Measurements from ENCODE around the gene C17orf113. TPM values are rescaled to one million over a fixed set of nuclear protein-coding genes. Genes with fewer than 3 reads are reported as not detected.

Gene C17orf113
- total and polyA plus RNA-seq, 2 of the 13 experiments (the other 11 are each of a cell fraction or from before 2014, with no cell fraction given), result 0.87 to 1.1 TPM

GRCh38 chr17:42087042-42087701 lies 36.8 kb upstream of the C17orf113 start (continued):
- TF ChIP-seq ZBTB26 (CRISPR knock-in tag; IDR thresholded peaks at IDR 0.05; ENCODE audit: borderline replicate concordance) (no peak), ZNF318 (CRISPR knock-in tag; IDR thresholded peaks at IDR 0.05) (no peak), TFAP4 (IDR thresholded peaks at IDR 0.05; ENCODE audit: borderline replicate concordance, low read depth) (peak; percentile 21; the same call in 1 of the 2 replicates), FOXA3 (CRISPR knock-in tag; IDR thresholded peaks at IDR 0.05) (0 out of 2 replicates have a peak, but pooled peaks have one; percentile 13), THAP7 (CRISPR knock-in tag; IDR thresholded peaks at IDR 0.05) (no peak), NFE2L1 (CRISPR knock-in tag; IDR thresholded peaks at IDR 0.05; ENCODE audit: borderline replicate concordance) (no peak), HOXA9 (CRISPR knock-in tag; IDR thresholded peaks at IDR 0.05; ENCODE audit: borderline replicate concordance) (0 out of 2 replicates have a peak, but pooled peaks have one; percentile 41), PHB2 (IDR thresholded peaks at IDR 0.05; ENCODE audit: partially characterized antibody) (no peak), ZBTB25 (CRISPR knock-in tag; IDR thresholded peaks at IDR 0.05) (0 out of 2 replicates have a peak, but pooled peaks have one; percentile 7), SP140L (CRISPR knock-in tag; IDR thresholded peaks at IDR 0.05; ENCODE audit: borderline replicate concordance) (0 out of 2 replicates have a peak, but pooled peaks have one; percentile 5), ZFX (CRISPR knock-in tag; IDR thresholded peaks at IDR 0.05; ENCODE audit: low read depth) (0 out of 2 replicates have a peak, but pooled peaks have one; percentile 8), XRCC5 (optimal IDR thresholded peaks at IDR 0.05; ENCODE audit: low read length) (peak; percentile 46)

All from HepG2 (cell line).